OCI-LY1 (cell line): Measurements from ENCODE around the gene PELO.
A peak's percentile ranks its signal among the peaks of the same experiment; 100 is the strongest.

Source experiments
- H2AFZ ChIP-seq: fragments of 200-600 bp; sonication (generic), shearing (Covaris generic); 2 replicates; pipeline ENCODE4 v1.6.0; 2014; ENCODE audit warnings: antibody characterized with exemption, mild to moderate bottlenecking, low read length
- H3F3A ChIP-seq: fragments of 200-600 bp; sonication (generic), shearing (Covaris generic); 2 replicates; pipeline ENCODE4 v1.6.0; 2014; ENCODE audit warnings: mild to moderate bottlenecking, antibody characterized with exemption, low read length, moderate library complexity; ENCODE audit not compliant: insufficient read depth
- H3K27ac ChIP-seq: fragments of 200-600 bp; sonication (generic); 2 replicates; pipeline ENCODE4 v1.5.1; 2014; ENCODE audit warnings: low read length, mixed run types, mild to moderate bottlenecking, low read depth; ENCODE audit not compliant: poor library complexity, severe bottlenecking
- H3K27me3 ChIP-seq: fragments of 200-600 bp; sonication (generic); 2 replicates; pipeline ENCODE4 v1.6.0; 2014; ENCODE audit warnings: antibody characterized with exemption, mild to moderate bottlenecking, low read length, moderate library complexity; ENCODE audit not compliant: insufficient read depth
- H3K36me3 ChIP-seq: fragments of 200-600 bp; sonication (generic); 2 replicates; pipeline ENCODE4 v1.6.1; 2014; ENCODE audit warnings: mild to moderate bottlenecking, antibody characterized with exemption, low read length, moderate library complexity, mixed read lengths; ENCODE audit not compliant: insufficient read depth
- H3K4me1 ChIP-seq: fragments of 200-600 bp; sonication (generic); 2 replicates; pipeline ENCODE4 v1.5.1; 2014; ENCODE audit warnings: mild to moderate bottlenecking, low read length, moderate library complexity; ENCODE audit not compliant: insufficient read depth, severe bottlenecking
- H3K4me2 ChIP-seq: fragments of 200-600 bp; sonication (generic), shearing (Covaris generic); 2 replicates; pipeline ENCODE4 v1.6.1; 2014; ENCODE audit warnings: low read length
- H3K4me3 ChIP-seq: fragments of 200-600 bp; sonication (generic); 2 replicates; pipeline ENCODE4 v1.5.1; 2014; ENCODE audit warnings: low read length, low read depth, mild to moderate bottlenecking, mixed read lengths; ENCODE audit not compliant: poor library complexity, severe bottlenecking
- H3K79me2 ChIP-seq: fragments of 200-600 bp; shearing (Covaris generic); 2 replicates; pipeline ENCODE4 v1.6.1; 2016; ENCODE audit warnings: mixed run types, low read length, mixed read lengths; ENCODE audit not compliant: insufficient read depth
- H3K9ac ChIP-seq: fragments of 200-600 bp; sonication (generic), shearing (Covaris generic); 2 replicates; pipeline ENCODE4 v1.6.1; 2014; ENCODE audit warnings: mild to moderate bottlenecking, low read length, mixed read lengths
- H3K9me2 ChIP-seq: fragments of 200-600 bp; sonication (generic), shearing (Covaris generic); 2 replicates; pipeline ENCODE4 v1.6.1; 2014; ENCODE audit warnings: low read depth, mild to moderate bottlenecking, low read length, mixed read lengths
- H3K9me3 ChIP-seq: fragments of 200-600 bp; shearing (Covaris generic); 2 replicates; pipeline ENCODE4 v1.6.1; 2014; ENCODE audit warnings: low read length, mixed read lengths
- H4K20me1 ChIP-seq: fragments of 200-600 bp; sonication (generic), shearing (Covaris generic); 2 replicates; pipeline ENCODE4 v1.6.0; 2016; ENCODE audit warnings: mild to moderate bottlenecking, low read length; ENCODE audit not compliant: insufficient read depth
- CTCF ChIP-seq: fragments of 200-600 bp; sonication (generic), shearing (Covaris generic); IDR thresholded peaks from 2 replicates; pipeline ENCODE4 v1.5.1; 2017; ENCODE audit warnings: mild to moderate bottlenecking, antibody characterized with exemption, low read length, moderate library complexity, mixed read lengths
- EZH2 ChIP-seq: fragments of 200-600 bp; sonication (generic), shearing (Covaris generic); IDR thresholded peaks from 2 replicates; pipeline ENCODE4 v1.8.0; 2017; ENCODE audit warnings: borderline replicate concordance, mixed run types, mild to moderate bottlenecking, antibody characterized with exemption, low read length, moderate library complexity, mixed read lengths

The PELO gene

DNA sequence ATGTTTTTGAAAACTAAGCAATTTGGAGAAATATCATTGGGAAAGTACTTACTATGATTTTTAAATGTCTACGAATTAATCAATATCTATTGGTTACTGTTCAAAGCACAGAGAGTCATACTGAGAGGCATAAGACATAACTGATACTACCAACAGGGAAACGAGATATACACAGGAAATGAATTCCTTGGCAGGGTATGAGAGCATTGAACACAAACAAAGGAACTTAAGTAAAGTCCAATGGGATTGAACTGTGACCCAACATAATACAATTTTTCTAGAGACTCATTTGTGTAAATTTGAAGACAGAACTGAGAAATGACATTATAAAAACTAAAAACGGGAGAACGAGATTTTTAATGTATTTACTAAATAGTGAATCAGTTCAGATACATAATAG, 1.3 kb upstream of the PELO start:
- Histone ChIP-seq H3K4me2 (no peak overlapping the region), H3K36me3 (no peaks in the 10 kb centered on the region), H2AFZ (no peak overlapping the region)

GRCh38 chr5:52786949-52787599, 642 bp upstream of the PELO start:
- no peak overlapping the region for H3K4me2 ChIP-seq
- no peaks in the 10 kb centered on the region for H3K36me3 ChIP-seq
- H3K9me3 ChIP-seq = no peaks in the 10 kb centered on the region
- H3K27ac ChIP-seq = no peak overlapping the region
- no peaks in the 10 kb centered on the region for H3F3A ChIP-seq
- H3K27me3 ChIP-seq = no peaks in the 10 kb centered on the region
- no peaks in the 10 kb centered on the region for H3K9me2 ChIP-seq
- H4K20me1 ChIP-seq = no peaks in the 10 kb centered on the region
- no peaks in the 10 kb centered on the region for H3K4me1 ChIP-seq
- H3K4me3 ChIP-seq = no peak overlapping the region
- H3K79me2 ChIP-seq = no peaks in the 10 kb centered on the region
- H3K9ac ChIP-seq = no peak overlapping the region
- no peak overlapping the region for H2AFZ ChIP-seq
- TF ChIP-seq EZH2 (no peak), CTCF (peak; percentile 69)

More for the DNA sequence above, 1.3 kb upstream of the PELO start:
- Histone ChIP-seq H3K4me1 (no peaks in the 10 kb centered on the region), H3K9me2 (no peaks in the 10 kb centered on the region), H4K20me1 (no peaks in the 10 kb centered on the region), H3K27me3 (no peaks in the 10 kb centered on the region), H3K9me3 (no peaks in the 10 kb centered on the region), H3F3A (no peaks in the 10 kb centered on the region), H3K27ac (no peak overlapping the region), H3K79me2 (no peaks in the 10 kb centered on the region), H3K4me3 (no peak overlapping the region), H3K9ac (no peak overlapping the region)
- no peak for TF ChIP-seq EZH2
- no peak for TF ChIP-seq CTCF

DNA sequence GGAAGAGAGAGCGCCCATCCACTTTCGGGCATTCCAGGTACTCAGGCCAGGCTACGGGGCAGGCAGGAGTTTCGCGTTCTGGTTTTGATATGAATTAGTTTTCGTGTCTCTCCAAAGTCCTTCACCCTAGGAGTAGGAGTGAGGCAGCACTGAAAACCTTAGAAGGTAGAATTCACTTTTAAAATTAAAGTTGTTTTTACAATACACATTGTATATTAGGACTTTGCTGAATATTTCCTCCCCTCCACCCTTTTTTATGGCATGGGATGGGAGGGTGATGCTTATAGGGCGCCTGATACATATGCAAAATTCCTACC, 747 bp downstream of the PELO start:
- Histone ChIP-seq H3K27me3 (no peaks in the 10 kb centered on the region), H3K79me2 (no peaks in the 10 kb centered on the region), H2AFZ (no peak overlapping the region)

More for the DNA sequence above, 747 bp downstream of the PELO start:
- H4K20me1 ChIP-seq = no peaks in the 10 kb centered on the region
- no peaks in the 10 kb centered on the region for H3K36me3 ChIP-seq
- H3K9me3 ChIP-seq = no peaks in the 10 kb centered on the region
- H3K4me3 ChIP-seq = no peak overlapping the region
- H3K9me2 ChIP-seq = no peaks in the 10 kb centered on the region
- TF ChIP-seq CTCF (no peak), EZH2 (no peak)
- H3K4me2 ChIP-seq = no peak overlapping the region
- H3K27ac ChIP-seq = no peak overlapping the region
- H3K4me1 ChIP-seq = no peaks in the 10 kb centered on the region
- H3K9ac ChIP-seq = no peak overlapping the region
- H3F3A ChIP-seq = no peaks in the 10 kb centered on the region
